ENCODE results near the gene GRID2IP.

- TF ChIP-seq, protein P1, sequence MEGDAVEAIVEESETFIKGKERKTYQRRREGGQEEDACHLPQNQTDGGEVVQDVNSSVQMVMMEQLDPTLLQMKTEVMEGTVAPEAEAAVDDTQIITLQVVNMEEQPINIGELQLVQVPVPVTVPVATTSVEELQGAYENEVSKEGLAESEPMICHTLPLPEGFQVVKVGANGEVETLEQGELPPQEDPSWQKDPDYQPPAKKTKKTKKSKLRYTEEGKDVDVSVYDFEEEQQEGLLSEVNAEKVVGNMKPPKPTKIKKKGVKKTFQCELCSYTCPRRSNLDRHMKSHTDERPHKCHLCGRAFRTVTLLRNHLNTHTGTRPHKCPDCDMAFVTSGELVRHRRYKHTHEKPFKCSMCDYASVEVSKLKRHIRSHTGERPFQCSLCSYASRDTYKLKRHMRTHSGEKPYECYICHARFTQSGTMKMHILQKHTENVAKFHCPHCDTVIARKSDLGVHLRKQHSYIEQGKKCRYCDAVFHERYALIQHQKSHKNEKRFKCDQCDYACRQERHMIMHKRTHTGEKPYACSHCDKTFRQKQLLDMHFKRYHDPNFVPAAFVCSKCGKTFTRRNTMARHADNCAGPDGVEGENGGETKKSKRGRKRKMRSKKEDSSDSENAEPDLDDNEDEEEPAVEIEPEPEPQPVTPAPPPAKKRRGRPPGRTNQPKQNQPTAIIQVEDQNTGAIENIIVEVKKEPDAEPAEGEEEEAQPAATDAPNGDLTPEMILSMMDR (IDR thresholded peaks at IDR 0.05; ENCODE audit: low read depth, low read length) = no peak
- TF ChIP-seq EZH2phosphoT487 (IDR thresholded peaks at IDR 0.05; ENCODE audit: low read depth) = no peak
Measured at GRCh38 chr7:6465862-6466261, 85.4 kb downstream of the GRID2IP start.
